Measurements from ENCODE around the gene FAHD2A.
"Not testable (repeated sequence)": the region's sequence is repeated elsewhere in the genome, so short reads cannot be mapped to it uniquely, and the experiment has no call there.

- TF ChIP-seq CTCF, POLR2A (IDR thresholded peaks at IDR 0.05): not testable (repeated sequence)
These were observed 32.8 kb downstream of the FAHD2A start for GRCh38 chr2:95435162-95435871.

Measured in vagina (tissue), 2 donors.